MG63 (cell line): ENCODE data around the gene COL15A1. TPM values are rescaled to one million over a fixed set of nuclear protein-coding genes. Genes with fewer than 3 reads are reported as not detected.
"Not testable (repeated sequence)": the region's sequence is repeated elsewhere in the genome, so short reads cannot be mapped to it uniquely, and the experiment has no call there.

Source experiments
- DNase-seq: peaks from one replicate; pipeline ENCODE4 v3.0.0-alpha.2; 2020
- H3K27me3 ChIP-seq: fragments of 250-450 bp; sonication (Bioruptor Pico); 2 replicates; pipeline ENCODE4 v1.5.1; 2020; ENCODE audit warnings: mild to moderate bottlenecking, moderate library complexity
- H3K36me3 ChIP-seq: fragments of 250-450 bp; sonication (Bioruptor Pico); 2 replicates; pipeline ENCODE4 v1.5.1; 2020; ENCODE audit warnings: mild to moderate bottlenecking, moderate library complexity
- H3K4me3 ChIP-seq: fragments of 250-450 bp; sonication (Bioruptor Pico); 2 replicates; pipeline ENCODE4 v1.5.1; 2020; ENCODE audit warnings: mild to moderate bottlenecking, moderate library complexity
- H3K9me3 ChIP-seq: fragments of 250-450 bp; sonication (Bioruptor Pico); 2 replicates; pipeline ENCODE4 v1.5.1; 2020; ENCODE audit warnings: mild to moderate bottlenecking, moderate library complexity
- total RNA-seq: library from RNA; depleted of rRNA; stranded (reverse); fragments of >200 nt; shearing (Covaris generic); gene quantifications from 2 replicates; pipeline ENCODE4 v1.2.3, GENCODE V29; 2014; ENCODE audit warnings: low replicate concordance

Gene COL15A1
- total RNA-seq, 1 experiment from 2014 or later = 1.2 TPM

DNA sequence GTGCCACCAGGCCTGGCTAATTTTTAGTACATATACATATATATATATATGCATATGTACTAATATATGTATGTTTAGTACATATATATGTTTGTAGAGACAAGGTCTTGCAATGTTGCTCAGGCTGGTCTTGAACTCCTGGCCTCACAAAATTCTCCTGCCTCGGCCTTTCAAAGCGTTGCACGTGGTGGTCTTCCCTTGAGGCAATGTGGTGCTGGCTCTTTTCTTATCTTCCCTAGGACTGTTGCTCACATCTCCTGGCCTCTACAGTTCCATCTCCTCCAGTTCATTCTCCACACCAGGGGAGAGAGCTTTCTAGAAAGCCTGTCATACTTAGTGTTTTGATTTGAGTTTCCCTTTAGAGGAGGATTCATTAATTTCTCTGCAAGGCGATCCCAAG, 132.3 kb downstream of the COL15A1 start:
- H3K4me3 ChIP-seq = no peak overlapping the region
- DNase-seq = no peak
- no peaks in the 10 kb centered on the region for H3K9me3 ChIP-seq
- H3K36me3 ChIP-seq = no peaks in the 10 kb centered on the region
- no peaks in the 10 kb centered on the region for H3K27me3 ChIP-seq

DNA sequence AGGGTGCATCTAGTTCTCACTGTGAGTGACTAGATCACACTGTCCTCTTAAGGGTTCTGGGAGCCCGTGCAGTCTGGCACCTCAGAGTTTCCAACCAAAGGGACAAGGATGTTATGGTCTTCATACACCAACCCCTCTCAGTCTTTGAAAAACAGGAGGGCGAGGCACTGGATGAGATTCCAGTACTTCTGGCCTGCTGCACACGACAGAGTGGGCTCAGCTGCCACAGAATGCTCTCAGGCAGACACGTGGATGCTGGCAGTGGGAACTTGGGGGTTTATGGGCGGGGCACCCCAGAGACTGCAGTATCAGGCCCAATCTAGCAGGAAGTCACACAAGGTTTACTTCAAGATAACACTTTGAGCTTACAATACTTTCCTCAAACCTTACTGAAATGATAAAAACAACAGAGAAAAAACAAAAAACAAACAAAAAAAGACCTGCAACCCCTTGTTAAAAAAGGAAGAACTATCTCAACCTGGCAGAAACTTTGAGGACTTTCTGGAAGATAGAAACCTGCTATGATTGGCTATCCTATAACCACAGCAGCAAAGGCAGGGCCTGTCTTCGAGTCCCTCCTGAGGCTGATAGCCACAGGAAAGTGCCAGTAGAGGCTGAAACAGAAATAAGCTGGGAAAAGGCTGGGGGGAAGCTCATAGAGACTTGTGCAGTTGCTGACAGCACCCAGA, 132.9 kb downstream of the COL15A1 start:
- Histone ChIP-seq H3K27me3 (no peaks in the 10 kb centered on the region), H3K36me3 (no peaks in the 10 kb centered on the region), H3K9me3 (no peaks in the 10 kb centered on the region), H3K4me3 (no peak overlapping the region)
- DNase-seq = no peak

DNA sequence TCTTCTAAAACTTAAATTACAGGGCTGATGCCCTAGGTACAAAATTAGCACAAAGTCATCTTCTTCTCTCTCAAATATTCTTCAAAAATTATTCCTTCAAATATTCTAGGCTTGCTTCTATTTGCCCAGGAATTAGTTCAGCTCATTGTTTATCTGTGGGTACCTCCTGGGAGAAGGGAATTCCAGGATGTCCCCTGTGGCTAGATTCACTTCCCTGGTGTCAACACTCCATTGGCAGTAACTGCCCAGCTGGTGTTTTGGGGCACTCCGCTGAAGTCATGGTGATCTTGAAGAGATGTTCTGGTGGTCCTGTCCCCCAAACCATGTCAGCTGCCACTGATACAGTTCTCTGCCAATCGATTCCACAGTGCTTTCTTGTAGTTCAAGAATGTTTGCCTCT, 135.0 kb downstream of the COL15A1 start:
- Histone ChIP-seq H3K9me3 (no peaks in the 10 kb centered on the region), H3K4me3 (no peak overlapping the region), H3K36me3 (no peaks in the 10 kb centered on the region), H3K27me3 (no peaks in the 10 kb centered on the region)
- DNase-seq = no peak

DNA sequence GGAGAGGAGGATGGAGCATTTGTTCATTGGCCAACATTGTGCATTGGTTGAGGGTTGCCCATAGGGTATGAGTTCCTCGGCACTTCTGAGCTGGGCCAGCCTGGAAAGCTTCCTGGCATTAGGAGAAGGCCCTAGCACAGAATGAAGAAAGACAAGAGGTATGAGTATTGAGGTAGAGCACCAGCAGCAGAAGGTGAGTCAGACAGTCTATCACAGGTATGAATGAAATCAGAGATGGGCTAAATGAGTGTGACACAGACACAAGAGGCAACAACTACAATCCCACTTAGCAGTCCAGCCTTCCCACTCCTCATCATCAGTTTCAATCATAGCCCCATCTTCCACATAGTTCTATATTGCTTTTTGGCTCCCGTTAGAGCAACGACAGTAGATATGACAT, 135.8 kb downstream of the COL15A1 start:
- Histone ChIP-seq H3K4me3 (no peak overlapping the region), H3K27me3 (no peaks in the 10 kb centered on the region), H3K9me3 (no peaks in the 10 kb centered on the region), H3K36me3 (no peaks in the 10 kb centered on the region)
- DNase-seq = no peak

DNA sequence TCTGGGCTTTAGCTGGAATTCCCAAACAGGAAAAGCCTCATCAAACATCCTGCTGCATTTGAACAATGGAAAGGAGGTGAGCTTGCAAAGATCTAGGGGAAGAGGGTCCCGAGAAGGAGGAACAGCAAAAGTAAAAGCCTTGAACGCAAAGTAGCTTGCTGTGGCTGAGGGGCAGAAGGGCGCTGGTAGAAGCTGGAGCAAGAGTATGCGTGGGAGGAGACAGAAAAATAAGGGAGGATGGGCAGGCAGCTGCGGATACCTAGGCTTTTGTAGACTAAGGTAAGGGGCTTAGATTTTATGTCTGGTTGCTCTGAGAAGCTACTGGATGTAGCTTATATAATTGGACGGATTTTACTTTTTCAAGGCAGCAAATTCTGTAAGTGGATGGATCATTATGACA, 139.3 kb downstream of the COL15A1 start:
- H3K4me3 ChIP-seq = no peak overlapping the region
- no peaks in the 10 kb centered on the region for H3K36me3 ChIP-seq
- H3K27me3 ChIP-seq = no peaks in the 10 kb centered on the region
- DNase-seq = no peak
- H3K9me3 ChIP-seq = no peaks in the 10 kb centered on the region

DNA sequence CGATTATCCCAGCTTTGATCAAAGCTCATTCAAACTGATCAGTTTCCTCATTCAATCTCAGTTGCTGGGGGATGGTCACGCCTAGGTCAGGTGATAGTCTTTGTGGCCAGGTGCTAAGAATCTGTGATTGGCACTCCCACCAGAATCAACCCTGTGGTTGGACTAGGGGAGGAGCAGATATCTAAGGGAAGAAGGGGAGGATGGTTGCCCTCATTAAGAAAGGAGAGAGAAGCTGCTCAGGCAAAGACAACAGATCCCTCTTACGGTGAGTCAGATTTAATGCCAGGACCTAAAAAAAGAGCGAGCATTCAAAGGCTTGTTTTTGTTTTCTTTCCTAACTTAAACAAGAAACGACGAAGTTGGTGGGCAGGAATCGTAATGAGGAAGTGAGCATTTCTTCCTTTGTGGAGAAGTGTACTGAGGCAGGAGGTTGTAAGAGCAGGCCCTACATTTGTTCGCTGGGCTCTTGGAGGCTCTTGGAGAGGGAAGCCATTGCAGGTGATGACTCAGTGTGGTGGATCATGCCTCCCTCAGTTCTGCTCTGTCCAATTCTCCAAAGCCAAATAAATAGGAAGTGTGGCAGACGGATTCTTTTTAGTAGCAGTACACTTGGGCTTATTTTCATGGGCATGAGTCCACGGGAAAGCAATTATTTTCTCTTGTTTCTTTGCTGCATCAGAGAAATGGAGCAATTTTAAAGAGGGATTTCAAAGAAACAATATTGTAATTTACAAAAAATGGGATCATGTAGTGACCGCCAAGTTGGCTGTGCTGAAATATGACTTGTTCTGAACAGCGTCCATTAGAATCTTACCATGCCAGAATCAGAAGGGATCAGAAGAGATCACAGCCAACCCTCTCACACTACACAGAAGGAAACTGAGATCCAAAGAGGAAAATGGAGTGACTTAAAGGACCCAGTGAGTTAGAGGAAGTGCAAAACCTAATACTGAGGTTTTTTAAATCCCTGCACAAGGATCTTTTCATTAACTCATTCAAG, 142.5 kb downstream of the COL15A1 start:
- peak; percentile 84 for DNase-seq
- H3K4me3 ChIP-seq = no peak overlapping the region

DNA sequence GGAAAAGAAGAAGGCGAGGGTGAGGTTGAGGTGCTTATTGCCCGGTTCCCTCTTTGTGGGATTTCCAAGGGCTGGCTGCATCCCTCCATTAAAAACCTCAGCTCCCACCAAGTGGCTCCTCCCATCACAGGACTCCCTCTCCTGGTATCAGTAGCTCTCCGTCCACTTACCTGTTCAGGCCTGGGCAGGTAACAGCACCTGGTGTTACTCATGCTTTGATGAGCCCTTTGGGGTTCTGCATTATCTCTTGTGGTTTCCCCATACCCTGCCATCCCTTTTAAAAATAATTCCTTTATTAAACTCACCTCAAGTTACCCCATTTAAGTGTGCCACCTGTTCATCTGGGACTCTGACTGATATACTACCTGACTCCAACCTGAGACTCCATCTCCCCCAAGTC, 143.8 kb downstream of the COL15A1 start:
- Histone ChIP-seq H3K36me3 (no peaks in the 10 kb centered on the region), H3K4me3 (no peak overlapping the region), H3K9me3 (peaks cover 10% of the 10 kb centered on the region), H3K27me3 (no peaks in the 10 kb centered on the region)
- no peak for DNase-seq

More for the DNA sequence above, 142.5 kb downstream of the COL15A1 start:
- Histone ChIP-seq H3K9me3 (peaks cover 10% of the 10 kb centered on the region), H3K27me3 (no peaks in the 10 kb centered on the region), H3K36me3 (no peaks in the 10 kb centered on the region)

DNA sequence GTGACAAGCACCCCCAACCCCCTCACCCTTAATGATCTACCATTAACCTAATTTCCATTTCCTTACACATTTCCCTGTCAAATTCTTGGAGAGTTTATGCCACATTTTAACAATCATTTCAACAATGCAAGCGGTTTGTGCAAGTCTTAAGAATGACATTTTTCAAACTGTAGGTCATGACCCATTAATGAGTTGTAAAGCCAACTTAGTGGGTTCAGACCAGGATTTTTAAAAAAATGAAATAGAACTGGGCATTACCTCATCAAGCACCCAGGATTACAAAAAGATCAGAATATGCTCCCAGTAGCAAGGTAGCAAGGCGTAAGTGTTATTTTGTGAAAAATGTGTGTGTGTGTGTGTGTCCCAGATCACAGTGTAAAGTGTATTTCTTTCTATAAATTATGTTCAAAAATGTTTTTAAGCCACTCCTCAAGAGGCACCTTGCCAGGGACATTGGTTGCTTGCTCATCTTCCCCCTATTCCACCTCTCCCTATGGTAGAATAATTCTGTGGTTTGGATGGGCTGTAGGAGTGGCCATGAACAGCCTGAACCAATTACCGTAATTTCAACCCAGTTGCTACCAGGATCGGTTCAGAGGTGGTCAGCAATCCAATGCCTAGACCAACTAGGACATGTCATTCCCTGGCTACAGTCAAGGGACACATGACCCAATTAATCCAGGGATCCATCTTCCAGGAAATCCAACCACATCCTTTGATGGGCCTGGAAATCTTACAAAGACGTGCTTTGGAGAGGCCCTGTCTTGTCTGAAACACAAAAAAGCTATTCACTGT, 146.8 kb downstream of the COL15A1 start:
- DNase-seq = no peak
- H3K4me3 ChIP-seq = no peak overlapping the region

DNA sequence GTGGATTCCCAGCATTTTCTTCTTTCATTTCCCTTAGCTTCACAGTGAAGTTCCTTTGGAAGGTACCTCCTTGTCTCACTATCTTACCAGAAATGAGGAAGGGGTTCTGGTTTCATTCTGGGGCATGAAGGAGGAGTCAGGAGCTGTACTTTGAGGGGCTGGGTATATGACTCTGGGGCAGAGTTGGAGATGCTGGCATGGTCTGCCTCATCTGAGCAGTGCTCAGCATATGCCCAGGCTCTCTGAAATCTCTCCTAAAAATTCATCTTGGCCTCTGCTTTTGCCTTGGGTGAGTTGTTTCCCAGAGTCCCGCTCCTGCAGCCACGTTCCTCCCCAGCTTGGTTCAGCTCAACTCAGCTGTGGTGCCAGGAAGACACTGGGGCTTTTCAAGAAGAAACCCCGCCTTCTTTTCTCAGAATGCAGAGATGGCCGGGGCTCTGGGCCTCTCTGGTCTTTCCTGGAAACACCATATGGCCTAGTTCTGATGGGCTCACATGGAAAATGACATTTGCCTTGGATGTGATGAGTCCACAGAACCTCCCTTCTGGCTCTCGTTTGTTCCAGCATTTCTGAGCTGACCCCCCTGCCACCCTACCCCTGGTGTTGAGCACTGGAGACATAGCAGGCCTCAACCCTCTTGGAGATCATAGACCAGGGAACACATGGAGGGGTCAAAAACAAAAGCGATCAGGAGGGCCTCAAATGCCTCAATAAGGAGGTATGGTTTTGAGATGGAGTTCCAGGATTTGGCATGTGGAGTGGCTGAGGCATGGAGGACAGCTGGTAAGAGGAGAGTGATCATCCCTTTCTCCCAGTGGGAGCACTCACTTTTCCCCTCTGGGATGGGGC, 149.2 kb downstream of the COL15A1 start:
- no peaks in the 10 kb centered on the region for H3K36me3 ChIP-seq
- DNase-seq = no peak
- H3K4me3 ChIP-seq = no peak overlapping the region
- no peaks in the 10 kb centered on the region for H3K27me3 ChIP-seq
- H3K9me3 ChIP-seq = peaks cover 10% of the 10 kb centered on the region

More for the DNA sequence above, 146.8 kb downstream of the COL15A1 start:
- Histone ChIP-seq H3K9me3 (peaks cover 10% of the 10 kb centered on the region), H3K27me3 (no peaks in the 10 kb centered on the region), H3K36me3 (no peaks in the 10 kb centered on the region)

DNA sequence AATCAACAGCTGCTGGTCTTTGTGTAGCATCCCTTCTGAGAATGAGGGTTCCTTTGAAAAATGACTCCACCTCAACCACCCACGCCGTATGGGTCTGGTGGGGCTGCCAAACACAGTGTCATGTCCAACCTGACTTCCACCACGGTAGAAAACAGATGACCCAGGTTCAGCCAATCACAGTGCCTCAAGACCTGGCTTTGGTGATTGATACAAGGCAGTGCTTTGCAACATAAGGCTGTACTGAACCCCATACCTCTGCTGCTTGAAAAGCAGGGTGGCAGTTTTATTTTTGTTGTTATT, 149.7 kb downstream of the COL15A1 start:
- Histone ChIP-seq H3K36me3 (no peaks in the 10 kb centered on the region), H3K4me3 (no peak overlapping the region), H3K27me3 (no peaks in the 10 kb centered on the region), H3K9me3 (peaks cover 10% of the 10 kb centered on the region)
- no peak for DNase-seq

DNA sequence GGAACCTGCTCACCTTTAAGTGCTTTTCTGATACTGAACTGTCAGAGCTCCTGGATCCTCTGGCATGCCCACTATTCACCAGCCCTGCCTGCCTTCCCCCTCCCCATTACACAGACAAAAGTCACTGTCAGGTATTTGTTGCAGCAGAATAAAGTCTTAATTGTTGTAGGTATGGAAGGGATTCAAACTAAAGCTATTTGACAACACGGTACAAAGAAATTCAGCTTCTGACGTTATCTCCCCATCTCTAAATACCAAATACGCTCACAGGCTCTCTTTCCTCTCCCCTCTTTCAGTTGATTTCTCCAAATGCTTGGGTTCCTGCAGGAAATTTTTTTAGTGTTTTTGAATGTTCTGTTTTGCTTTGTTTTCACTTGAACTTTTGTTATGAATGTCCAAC, 151.9 kb downstream of the COL15A1 start:
- H3K4me3 ChIP-seq = no peak overlapping the region
- H3K36me3 ChIP-seq = no peaks in the 10 kb centered on the region
- no peaks in the 10 kb centered on the region for H3K27me3 ChIP-seq
- no peak for DNase-seq
- peaks cover 2% of the 10 kb centered on the region for H3K9me3 ChIP-seq

DNA sequence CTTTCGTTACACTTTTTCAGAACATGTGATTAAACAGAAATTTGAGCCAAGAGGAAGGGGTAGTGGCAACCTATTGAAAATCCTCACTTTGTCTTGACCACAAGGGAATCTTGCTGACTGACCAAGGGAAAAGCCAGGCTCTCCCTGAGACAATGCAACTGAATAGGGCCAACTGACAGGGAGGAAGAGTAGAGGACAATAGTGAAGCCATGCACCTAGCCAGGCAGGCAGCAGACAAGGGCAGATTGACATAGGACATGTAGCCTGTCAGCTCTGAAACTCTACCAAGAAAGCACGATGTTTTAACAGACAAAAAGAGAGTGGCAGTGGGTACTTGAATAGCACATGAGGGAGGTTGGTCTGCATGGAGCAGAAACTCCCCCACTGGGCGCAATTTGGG, 152.7 kb downstream of the COL15A1 start:
- H3K27me3 ChIP-seq = no peaks in the 10 kb centered on the region
- no peak for DNase-seq
- no peak overlapping the region for H3K4me3 ChIP-seq
- no peaks in the 10 kb centered on the region for H3K9me3 ChIP-seq
- no peaks in the 10 kb centered on the region for H3K36me3 ChIP-seq

DNA sequence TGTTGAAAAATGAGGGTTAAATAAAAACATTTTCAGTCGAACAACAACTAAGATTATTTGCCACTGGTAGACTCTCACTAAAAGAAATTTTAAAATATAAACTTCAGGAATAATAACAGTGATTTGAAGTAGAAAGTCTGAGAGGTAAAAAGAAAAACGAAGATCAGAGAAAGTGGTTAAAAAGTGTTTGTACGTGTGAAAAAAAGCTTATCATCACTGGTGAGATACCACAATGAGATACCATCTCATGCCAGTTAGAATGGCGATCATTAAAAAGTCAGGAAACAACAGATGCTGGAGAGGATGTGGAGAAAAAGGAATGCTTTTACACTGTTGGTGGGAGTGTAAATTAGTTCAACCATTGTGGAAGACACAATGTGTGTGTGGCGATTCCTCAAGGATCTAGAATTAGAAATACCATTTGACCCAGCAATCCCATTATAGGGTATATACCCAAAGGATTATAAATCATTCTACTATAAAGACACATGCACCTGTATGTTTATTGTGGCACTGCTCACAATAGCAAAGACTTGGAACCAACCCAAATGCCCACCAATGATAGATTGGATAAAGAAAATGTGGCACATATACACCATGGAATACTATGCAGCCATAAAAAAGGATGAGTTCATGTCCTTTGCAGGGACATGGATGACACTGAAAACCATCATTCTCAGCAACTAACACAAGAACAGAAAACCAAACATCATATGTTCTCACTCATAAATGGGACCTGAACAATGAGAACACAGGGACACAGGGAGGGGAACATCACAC, 156.3 kb downstream of the COL15A1 start:
- not testable (repeated sequence) for H3K36me3 ChIP-seq, DNase-seq, H3K4me3 ChIP-seq, H3K27me3 ChIP-seq, H3K9me3 ChIP-seq

DNA sequence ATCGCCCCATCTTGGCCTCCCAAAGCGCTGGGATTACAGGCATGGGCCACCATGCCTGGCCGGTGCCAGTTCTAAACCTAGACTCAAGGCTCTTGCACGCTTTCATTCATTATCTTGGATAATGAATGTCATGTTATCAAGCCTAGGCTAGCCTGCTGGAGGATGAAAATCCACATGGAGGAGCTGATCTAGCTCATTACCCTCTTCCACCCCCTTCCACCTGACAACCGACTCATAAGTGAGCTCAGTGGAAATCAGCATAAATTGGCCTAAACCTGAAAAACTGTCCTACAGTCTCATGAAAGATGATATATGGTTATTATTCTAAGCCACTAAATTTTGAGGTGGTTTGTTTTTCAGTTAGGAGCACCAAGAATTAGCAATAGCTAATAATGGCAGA, 157.6 kb downstream of the COL15A1 start:
- Histone ChIP-seq H3K9me3 (no peaks in the 10 kb centered on the region), H3K27me3 (no peaks in the 10 kb centered on the region), H3K4me3 (no peak overlapping the region), H3K36me3 (no peaks in the 10 kb centered on the region)
- DNase-seq = no peak

DNA sequence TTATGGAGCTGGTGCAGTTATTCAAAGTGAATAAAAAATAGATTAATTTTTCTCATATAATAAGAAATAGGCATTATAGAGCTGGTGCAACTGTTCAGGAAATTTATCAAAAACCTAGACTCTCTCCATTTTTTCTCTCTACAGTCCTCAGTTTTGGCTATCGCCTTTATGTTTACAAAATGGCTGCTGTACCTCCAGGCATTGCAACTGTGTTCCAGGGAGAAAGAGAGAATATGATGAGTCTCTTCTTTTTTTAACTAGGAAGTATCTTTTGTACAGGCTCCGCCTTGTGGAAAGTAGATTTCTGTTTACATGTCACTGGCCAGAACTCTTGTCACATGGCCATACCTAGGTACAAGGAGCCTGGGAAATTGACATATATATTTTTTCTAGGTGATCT, 158.1 kb downstream of the COL15A1 start:
- Histone ChIP-seq H3K27me3 (no peaks in the 10 kb centered on the region), H3K9me3 (no peaks in the 10 kb centered on the region), H3K4me3 (no peak overlapping the region), H3K36me3 (no peaks in the 10 kb centered on the region)
- no peak for DNase-seq
